Activated CD8-positive, alpha-beta T cell treated with anti-CD3 and anti-CD28 coated beads for 36 hours (primary cell): ENCODE measurements around the gene IQGAP3. TPM values are rescaled to one million over a fixed set of nuclear protein-coding genes. Genes with fewer than 3 reads are reported as not detected.

Experiments used
- ATAC-seq: fragments of 200-7000 bp; cut with Tn5 transposase; one replicate; pipeline ENCODE4 v1.10.0; 2021; ENCODE audit warnings: mild to moderate bottlenecking, moderate library complexity
- CTCF ChIA-PET: fragments of 350-600 bp; sonication (Branson Sonifier 250); formaldehyde crosslinking; loops from one replicate; lab custom pipeline; 2021; ENCODE audit warnings: antibody characterized with exemption; lab: Charles Lee
- POLR2A ChIA-PET: fragments of 350-600 bp; sonication (Branson Sonifier 250); formaldehyde crosslinking; loops from one replicate; lab custom pipeline; 2021; ENCODE audit warnings: antibody characterized with exemption; lab: Charles Lee
- DNase-seq: peaks from one replicate; pipeline ENCODE4 v3.0.0-alpha.2; 2020
- H3K27ac Mint-ChIP-seq: one replicate; pipeline ENCODE4 v1.8.0; 2021; ENCODE audit warnings: mild to moderate bottlenecking, mixed read lengths
- H3K27me3 Mint-ChIP-seq: one replicate; pipeline ENCODE4 v1.8.0; 2021; ENCODE audit warnings: mixed read lengths
- H3K36me3 Mint-ChIP-seq: one replicate; pipeline ENCODE4 v1.8.0; 2021; ENCODE audit warnings: low read depth, mixed read lengths
- H3K4me1 Mint-ChIP-seq: one replicate; pipeline ENCODE4 v1.8.0; 2021; ENCODE audit warnings: low read depth, mixed read lengths
- H3K4me3 Mint-ChIP-seq: one replicate; pipeline ENCODE4 v1.8.0; 2021; ENCODE audit warnings: mild to moderate bottlenecking, moderate library complexity, mixed read lengths
- H3K9me3 Mint-ChIP-seq: one replicate; pipeline ENCODE4 v1.8.0; 2021; ENCODE audit warnings: mixed read lengths
- intact Hi-C: fragments of 100-400 bp; cut with micrococcal nuclease; formaldehyde crosslinking; loops from one replicate; pipeline ENCODE4 v1.10.0; 2022
- total RNA-seq, 2 experiments: library from RNA; stranded (reverse); gene quantifications; one replicate each; pipeline ENCODE4 v1.2.3, GENCODE V29; 2021
- TF ChIP-seq, protein P1 (sequence below): fragments of 200-600 bp; IDR thresholded peaks from one replicate; pipeline ENCODE4 v1.8.0; 2022; ENCODE audit warnings: antibody characterized with exemption, mild to moderate bottlenecking

Gene IQGAP3
- total RNA-seq, 2 experiments from 2014 or later = 14.4 to 14.9 TPM

DNA sequence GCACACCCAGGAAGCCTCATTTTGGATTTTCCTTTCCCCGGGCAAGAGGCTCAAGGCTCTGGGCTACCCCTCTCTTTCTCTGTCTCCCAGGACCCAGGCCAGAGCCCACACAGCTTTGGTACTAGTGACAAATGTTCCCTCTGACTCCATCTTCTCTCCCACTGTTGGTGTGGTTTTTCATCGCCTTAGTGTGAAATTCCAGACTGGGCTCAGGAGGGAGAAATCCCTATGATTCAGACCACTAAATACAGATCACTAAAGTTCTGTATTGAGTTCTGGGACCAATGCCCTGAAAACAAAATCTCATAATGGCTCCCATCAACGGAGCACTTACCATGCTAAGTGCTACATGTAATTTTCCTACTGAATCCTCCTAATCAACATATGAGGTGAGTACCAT is 26.1 kb downstream of the IQGAP3 start:
- Mint-ChIP-seq H3K36me3 (no peaks in the 10 kb centered on the region), H3K27me3 (no peaks in the 10 kb centered on the region), H3K4me1 (no peaks in the 10 kb centered on the region), H3K27ac (no peak overlapping the region), H3K4me3 (no peak overlapping the region), H3K9me3 (no peaks in the 10 kb centered on the region)
- ChIA-PET POLR2A (interaction anchor here (0.6 to 1.0 kb wide), 2 partner anchors 30 to 69 kb away, joined by 3 read pairs; no protein-coding TSS in a partner anchor), CTCF (no interaction called here)
- no peak for DNase-seq
- intact Hi-C loops = no loop called here
- TF ChIP-seq, protein P1, sequence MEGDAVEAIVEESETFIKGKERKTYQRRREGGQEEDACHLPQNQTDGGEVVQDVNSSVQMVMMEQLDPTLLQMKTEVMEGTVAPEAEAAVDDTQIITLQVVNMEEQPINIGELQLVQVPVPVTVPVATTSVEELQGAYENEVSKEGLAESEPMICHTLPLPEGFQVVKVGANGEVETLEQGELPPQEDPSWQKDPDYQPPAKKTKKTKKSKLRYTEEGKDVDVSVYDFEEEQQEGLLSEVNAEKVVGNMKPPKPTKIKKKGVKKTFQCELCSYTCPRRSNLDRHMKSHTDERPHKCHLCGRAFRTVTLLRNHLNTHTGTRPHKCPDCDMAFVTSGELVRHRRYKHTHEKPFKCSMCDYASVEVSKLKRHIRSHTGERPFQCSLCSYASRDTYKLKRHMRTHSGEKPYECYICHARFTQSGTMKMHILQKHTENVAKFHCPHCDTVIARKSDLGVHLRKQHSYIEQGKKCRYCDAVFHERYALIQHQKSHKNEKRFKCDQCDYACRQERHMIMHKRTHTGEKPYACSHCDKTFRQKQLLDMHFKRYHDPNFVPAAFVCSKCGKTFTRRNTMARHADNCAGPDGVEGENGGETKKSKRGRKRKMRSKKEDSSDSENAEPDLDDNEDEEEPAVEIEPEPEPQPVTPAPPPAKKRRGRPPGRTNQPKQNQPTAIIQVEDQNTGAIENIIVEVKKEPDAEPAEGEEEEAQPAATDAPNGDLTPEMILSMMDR = no peak
- ATAC-seq = no peak

DNA sequence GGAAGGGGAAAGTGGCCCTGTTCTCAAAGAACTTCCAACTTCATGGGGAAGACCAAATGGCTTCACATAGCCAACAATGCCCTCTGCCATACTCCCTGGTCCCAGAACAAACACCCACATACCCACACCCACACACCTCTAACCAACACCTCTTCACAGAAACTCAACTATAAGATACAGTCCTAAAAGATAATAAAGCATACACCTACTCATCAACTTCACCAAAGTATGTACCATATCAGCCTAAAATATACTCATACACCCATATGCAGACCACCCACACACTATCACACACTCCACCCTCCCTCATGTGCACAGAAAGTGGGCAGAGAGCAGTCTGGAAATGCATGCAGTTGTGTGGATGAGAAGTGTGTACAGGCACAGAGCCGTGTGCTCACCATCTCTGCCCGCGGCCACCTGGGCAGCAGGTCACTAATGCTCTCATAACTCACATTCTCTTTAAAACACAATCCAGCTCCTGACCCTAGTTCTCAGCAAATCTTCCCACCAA is 27.7 kb downstream of the IQGAP3 start:
- Mint-ChIP-seq H3K27ac (no peak overlapping the region), H3K4me3 (no peak overlapping the region), H3K9me3 (no peaks in the 10 kb centered on the region), H3K27me3 (no peaks in the 10 kb centered on the region), H3K4me1 (no peaks in the 10 kb centered on the region), H3K36me3 (no peaks in the 10 kb centered on the region)
- ChIA-PET CTCF (interaction anchor here (1.9 kb wide), 1 partner anchor 13 kb away, joined by 7 read pairs; no protein-coding TSS in a partner anchor), POLR2A (interaction anchor here (0.6 kb wide), 1 partner anchor 37 kb away, joined by 3 read pairs; no protein-coding TSS in a partner anchor)
- intact Hi-C loops = no loop called here
- TF ChIP-seq, protein P1 = no peak
- ATAC-seq (no peak), DNase-seq (no peak)

DNA sequence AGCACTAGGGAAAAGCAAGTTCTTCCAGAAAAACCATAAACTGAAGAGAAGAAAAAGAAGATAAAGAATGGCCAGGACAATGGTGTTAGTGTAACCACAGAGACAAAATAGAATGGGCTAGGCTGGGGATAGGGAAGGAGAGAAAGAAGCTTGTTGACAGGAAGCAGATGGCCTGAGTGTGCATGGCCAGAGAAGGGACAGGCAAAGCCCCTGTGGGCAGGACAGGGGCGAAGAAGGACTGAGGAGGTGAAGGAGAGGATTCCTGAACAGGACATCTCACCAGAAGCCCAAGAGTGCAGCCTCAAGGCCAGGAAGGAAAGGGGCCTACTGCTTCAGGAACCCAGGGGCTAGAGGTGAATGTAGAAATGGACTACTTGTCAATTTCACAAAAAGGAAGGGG is 29.3 kb downstream of the IQGAP3 start:
- Mint-ChIP-seq H3K27ac (no peak overlapping the region), H3K9me3 (no peaks in the 10 kb centered on the region), H3K36me3 (peaks cover 2% of the 10 kb centered on the region), H3K4me3 (no peak overlapping the region), H3K27me3 (no peaks in the 10 kb centered on the region), H3K4me1 (peaks cover 1% of the 10 kb centered on the region)
- intact Hi-C loops = no loop called here
- ATAC-seq = no peak
- TF ChIP-seq, protein P1 = no peak
- ChIA-PET POLR2A (interaction anchor here (0.5 kb wide), 1 partner anchor 10 kb away, joined by 3 read pairs; no protein-coding TSS in a partner anchor), CTCF (interaction anchor here (1.9 kb wide), 1 partner anchor 11 kb away, joined by 7 read pairs; no protein-coding TSS in a partner anchor)
- no peak for DNase-seq

DNA sequence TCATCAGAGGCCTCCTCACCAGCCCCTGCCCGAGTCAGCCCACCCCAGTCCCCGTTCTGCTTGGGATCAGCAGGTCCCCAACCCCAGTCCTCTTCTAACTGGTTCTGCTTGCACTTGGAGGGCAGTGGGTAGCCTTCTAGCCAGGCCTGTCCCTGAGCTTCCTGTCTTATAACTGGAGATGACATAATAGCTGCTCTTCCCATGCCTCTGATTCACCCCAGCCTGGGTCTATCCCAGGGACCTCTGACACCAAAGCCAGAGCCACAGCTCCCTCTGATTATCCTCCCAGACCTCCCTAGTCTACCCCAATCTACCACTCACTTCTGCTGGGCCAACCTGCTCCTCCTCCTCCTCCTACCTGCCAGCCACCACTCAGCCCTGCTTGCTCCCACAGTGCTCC is 31.4 kb downstream of the IQGAP3 start:
- intact Hi-C loops = no loop called here
- no peak for DNase-seq
- CTCF ChIA-PET = interaction anchor here (0.9 to 1.3 kb wide), 3 partner anchors 79 to 184 kb away, joined by 3 to 4 read pairs (median 3); no protein-coding TSS in a partner anchor
- Mint-ChIP-seq H3K36me3 (peaks cover 2% of the 10 kb centered on the region), H3K9me3 (no peaks in the 10 kb centered on the region), H3K27ac (no peak overlapping the region), H3K27me3 (no peaks in the 10 kb centered on the region), H3K4me3 (no peak overlapping the region), H3K4me1 (peaks cover 1% of the 10 kb centered on the region)
- POLR2A ChIA-PET = interaction anchor here (1.1 kb wide), 1 partner anchor 9 kb away, joined by 3 read pairs; no protein-coding TSS in a partner anchor
- no peak for ATAC-seq
- TF ChIP-seq, protein P1 = no peak

DNA sequence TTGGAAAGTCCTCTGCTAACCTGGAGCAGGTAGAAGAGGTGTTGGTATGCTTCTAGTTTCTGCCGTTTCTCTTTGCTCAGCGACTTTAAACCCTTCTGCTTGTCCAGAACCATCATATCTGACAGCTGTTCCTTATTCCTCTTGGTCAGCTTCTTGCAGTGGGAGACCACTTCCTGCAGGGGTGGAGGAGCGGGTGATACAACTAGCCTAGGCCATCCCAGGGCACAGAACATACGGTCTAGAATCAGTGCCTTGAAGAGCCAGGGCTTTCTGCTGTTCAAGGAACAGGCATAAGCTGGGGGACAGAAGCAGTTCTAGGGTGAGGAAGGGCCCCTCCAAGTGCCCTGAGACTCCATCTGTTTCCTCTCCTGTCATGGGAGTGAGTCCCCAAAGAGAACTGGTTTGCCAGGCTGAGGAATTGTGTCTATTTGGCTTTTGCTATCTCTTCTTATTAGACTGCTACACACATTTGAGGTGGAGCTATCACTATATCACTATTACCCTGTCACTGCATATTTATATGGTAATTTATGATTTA is 32.5 kb downstream of the IQGAP3 start:
- ChIA-PET POLR2A (interaction anchor here (0.7 kb wide), 1 partner anchor 39 kb away, joined by 3 read pairs; no protein-coding TSS in a partner anchor), CTCF (interaction anchor here (1.2 kb wide), 1 partner anchor 185 kb away, joined by 3 read pairs; no protein-coding TSS in a partner anchor)
- no peak for ATAC-seq
- no peak for DNase-seq
- Mint-ChIP-seq H3K27ac (no peak overlapping the region), H3K4me3 (no peak overlapping the region), H3K9me3 (no peaks in the 10 kb centered on the region), H3K4me1 (peaks cover 1% of the 10 kb centered on the region), H3K27me3 (no peaks in the 10 kb centered on the region), H3K36me3 (peaks cover 2% of the 10 kb centered on the region)
- TF ChIP-seq, protein P1 = no peak
- intact Hi-C loops = no loop called here
